T1000 (cell line): ENCODE results near the gene COMMD2.

Source experiments
- DNase-seq: peaks from one replicate; lab custom pipeline; 2025; ENCODE audit warnings: mixed read lengths; lab: John Stamatoyannopoulos, UW

Gene COMMD2

DNA sequence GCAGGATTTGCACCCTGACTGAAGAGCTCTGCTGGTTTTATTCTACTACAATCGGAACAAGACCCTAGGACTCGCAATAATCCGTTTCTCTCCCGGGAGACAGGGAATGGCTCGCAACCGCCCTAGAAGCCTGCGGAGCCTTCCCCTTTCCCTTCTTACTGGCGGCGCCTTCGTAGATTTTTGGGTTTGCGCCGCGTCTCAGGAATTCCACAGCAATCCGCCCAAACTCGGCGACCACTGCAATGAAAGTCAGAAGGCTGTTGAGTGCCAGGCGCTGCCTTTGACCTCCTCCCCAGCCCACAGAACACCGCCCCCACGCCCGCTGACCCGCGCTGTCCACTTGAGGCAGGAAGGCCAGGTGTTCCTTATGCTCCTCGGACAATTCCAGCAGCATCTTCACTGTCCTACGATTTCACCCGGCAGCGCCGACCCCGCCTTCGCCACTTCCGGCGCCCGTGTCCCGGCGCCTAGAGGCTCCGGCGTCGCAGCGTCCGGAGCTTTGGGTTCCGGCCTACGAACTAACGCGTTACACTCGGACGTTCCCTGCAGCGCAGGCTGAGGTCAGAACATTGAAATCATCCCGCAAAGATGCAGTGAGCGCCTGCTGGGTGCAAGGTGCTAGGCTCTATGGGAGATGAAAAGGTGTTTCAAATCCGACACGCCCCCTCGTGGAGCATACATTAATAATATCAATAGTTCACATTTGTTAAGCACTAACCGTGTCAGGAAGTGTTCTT, at the start of gene COMMD2:
TSS of gene COMMD2 (minus strand) at position 439 of the 737 bp plus-strand sequence. CDS start at position 394, 45 bp downstream.
- peak; percentile 60 for DNase-seq

DNA sequence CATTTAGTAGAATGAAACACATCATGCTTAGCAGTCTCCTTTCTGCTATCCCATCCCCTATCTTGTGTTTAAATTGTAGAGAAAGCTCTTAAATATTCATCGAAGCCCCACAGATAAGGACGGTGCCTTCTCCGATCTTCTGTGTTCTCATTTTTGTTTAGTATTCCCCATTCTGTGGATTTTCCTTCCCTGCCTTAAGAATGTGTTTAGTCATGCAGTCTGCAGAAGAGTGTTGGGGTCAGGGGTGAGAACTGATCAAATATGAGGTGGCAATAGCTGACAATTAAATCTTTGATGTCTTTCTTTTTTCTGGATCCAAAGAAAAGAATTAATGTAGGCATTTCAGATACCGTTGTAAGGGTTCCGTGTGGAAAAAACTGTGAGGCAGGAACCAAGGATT, 49.4 kb upstream of the COMMD2 start:
- no peak for DNase-seq

DNA sequence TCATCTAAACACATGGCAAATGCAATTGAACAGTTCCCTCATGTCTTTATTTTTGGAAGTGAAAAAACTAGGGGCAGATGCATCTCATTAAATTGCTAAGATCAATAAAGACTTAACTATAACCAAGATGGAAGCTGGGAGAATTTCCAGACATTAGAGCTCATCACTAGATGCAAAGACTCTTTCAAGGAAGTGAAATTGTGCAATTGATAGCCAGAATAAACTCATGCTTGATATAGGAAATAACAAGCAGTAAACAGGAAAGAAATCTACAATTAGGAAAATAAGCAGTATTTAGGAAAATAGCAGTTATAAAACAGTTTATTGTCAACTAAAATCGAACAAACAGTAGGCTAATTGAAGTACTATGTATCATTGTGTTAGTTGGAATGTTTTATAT, 48.9 kb upstream of the COMMD2 start:
- no peak for DNase-seq

DNA sequence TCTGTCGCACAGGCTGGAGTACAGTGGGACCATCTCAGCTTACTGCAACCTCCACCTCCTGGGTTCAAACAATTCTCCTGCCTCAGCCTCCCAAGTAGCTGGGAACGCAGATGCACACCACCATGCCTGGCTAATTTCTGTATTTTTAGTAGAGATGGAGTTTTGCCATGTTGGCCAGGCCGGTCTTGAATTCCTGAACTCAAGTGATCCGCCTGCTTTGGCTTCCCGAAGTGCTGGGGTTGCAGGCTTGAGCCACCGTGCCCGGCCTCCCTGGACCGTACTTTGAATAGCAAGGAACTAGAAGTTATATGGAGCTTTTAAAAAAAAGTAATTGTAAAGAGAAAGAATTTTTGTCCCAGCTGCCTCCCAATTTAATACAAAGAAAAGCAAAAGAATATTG, 48.4 kb upstream of the COMMD2 start:
- DNase-seq = no peak

DNA sequence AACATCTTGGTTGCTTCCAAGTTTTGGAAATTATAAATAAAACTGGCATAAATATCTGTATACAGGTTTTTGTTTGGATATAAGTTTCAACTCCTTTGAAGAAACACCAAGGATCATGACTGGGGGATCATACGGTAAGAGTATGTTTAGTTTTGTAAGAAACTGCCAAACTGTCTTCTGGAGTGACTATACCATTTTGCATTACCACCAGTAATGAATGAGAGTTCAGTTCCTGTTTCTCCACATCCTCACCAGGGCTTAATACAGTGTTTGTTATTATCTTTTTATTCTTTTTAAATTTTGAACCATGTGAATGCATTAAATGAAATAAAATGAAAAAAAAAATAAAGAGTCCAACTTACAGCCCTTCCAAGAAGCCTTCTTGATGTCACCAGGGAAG, 43.7 kb upstream of the COMMD2 start:
- DNase-seq = no peak

DNA sequence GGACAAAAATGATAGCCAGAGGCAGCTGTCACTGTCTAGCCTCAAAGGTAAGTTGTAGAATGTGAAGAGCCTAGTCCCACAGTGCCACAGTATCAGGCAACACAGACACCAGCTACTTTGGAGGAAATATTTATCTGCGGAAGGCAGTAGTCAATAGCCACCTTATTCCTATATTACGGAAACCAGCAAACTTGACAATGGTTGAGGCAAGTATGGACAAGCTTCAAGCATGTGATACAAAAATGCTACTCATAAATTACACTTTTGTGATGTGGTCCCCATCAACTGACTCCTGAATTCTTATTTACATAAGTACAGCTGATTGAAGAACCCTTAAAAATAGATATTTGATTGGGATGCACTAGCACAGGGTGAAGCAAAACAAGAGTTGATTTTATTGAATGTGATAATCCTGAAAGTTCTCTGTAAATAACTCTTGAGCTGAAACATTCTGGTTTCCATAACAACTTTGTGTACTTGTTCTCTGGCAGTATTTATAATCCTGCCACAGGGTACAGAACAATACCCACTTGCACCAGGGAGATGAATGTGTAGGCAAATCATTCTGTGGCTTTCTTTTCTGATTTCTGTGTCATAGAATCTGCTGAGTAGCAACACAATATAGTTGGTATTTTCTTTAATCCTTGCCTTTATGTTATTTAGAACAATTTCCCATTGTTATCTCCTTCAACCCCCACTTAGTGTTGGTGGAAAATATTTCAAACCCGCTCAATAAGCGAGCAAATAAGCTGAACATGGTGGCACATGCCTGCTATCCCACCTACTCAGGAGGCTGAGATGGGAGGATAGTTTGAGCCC, 40.4 kb upstream of the COMMD2 start, which contains the start of gene ANKUB1:
TSS of gene ANKUB1 (minus strand) at position 103 of the 819 bp plus-strand sequence. CDS start 188 bp downstream, outside the sequence.
- DNase-seq = no peak

DNA sequence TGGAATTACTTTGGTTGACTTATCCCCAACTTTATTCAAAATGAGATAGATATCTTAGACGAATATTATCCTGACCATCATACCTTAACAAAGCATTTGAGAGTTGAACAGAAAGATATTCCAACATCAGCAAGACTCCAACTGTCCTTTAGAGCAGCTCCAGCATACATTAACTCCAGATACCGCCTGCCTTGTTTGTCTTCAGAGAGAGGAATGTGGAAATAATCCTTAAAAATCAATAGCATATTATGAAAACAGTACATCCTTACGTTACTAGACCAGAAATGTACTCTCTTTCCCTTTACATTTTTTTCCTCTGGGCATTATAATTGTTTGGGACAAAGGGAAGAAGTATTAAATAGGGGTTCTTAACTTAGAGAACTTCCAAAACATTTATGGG, 38.4 kb upstream of the COMMD2 start:
- DNase-seq = no peak

DNA sequence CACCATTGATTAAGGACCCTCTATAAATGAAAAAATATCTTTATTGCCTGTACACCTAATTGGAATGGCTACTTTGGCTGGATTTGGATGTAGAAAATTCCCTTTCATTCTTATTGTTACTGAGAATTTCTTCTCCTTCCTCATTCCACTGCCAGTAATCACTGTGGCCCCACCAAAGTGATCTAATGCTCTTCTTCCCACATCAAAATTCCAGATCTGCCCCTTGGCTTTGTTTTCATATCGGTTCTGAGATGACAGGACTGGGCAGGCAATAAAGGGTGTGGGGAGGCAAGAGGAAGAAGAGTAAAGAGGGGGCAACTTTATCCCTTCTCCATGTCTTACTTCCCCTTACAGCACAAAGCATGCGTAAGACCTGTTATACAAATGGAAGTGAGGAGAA, 38.0 kb upstream of the COMMD2 start:
- DNase-seq = no peak

DNA sequence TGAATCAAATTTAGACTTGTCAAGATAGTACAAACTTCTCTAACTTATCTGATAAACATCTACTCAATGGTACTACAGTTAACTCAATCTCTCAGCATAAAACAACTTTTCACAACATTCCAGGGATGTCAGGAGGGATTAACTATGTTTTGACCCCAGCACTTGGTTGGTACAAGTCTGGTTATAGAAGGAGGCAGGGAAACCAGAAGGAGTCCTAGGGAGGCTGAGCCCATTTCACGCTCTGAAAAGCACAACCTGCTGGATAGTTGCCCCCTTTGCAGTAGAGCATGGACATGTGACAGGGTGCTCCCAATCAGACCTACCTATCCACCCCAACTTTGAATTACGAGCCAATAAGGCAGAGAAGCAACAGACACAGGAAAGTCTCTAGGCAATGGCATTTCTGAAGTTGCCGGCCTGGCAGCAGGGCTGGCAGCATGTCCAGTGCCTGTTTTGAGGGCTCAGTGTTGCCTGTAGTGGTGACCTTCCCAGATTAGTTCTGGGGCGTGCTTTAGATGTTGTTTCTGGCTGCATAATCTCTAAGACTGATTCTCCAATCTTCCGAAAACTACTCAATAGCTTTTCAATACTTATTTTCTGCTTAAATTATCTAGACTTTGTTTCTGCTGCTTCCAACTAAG, 31.9 kb upstream of the COMMD2 start:
- no peak for DNase-seq

DNA sequence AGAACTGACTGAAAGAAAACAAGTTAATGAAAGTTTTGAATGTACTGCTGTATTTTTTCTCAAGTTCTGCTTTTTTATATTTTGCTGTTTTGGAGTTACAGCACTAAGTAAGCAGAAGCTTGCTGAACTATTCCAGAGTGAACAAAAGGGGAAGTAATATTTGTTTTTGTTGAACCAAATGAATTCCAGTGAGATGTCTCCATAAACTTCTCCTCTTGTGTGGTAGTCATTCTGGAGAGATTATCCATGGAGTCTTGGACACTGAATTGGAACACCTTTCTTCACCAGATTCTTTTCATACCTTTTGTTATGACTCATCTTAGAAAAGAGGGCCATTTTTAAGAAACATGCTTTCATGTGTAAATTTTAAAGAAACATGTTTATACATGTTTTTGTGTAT, 31.3 kb upstream of the COMMD2 start:
- no peak for DNase-seq

DNA sequence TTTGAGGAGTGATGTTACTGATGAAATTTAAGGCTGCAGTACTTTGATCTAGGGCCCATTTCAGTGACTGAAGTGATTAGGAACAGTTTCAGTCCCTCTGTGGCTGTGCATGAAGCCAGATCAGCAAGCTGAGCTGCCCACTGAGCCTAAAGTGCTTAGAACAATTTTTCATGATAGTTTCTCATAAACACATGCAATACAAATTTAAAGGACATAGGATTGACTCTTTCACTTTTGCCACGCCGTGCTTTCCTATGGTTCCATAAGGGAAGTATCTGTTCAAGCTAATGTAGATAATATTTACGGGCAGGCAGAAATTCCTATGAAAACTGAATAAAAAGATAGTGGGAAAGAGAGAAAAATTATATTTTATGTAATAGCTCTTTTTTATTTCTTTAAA, 29.5 kb upstream of the COMMD2 start:
- DNase-seq = no peak

DNA sequence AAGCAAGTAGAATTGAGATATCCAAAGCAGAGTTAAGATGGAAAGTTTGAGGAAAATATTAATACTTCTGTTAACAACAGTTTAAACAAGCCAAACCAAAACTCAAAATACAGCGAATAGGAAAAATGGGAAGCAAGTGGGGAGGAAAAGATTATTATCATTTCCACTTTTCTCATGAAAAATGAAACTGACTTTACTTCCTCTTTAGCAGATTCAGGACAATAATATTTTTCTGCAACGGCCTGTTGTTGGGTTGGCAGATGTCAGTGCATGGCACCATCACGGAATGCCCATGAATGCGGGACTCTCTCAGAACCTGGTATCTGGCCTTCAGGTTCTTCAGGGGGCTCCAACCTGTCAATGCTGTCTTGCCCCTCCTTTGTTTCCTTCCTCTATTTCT, 28.9 kb upstream of the COMMD2 start:
- DNase-seq = no peak

DNA sequence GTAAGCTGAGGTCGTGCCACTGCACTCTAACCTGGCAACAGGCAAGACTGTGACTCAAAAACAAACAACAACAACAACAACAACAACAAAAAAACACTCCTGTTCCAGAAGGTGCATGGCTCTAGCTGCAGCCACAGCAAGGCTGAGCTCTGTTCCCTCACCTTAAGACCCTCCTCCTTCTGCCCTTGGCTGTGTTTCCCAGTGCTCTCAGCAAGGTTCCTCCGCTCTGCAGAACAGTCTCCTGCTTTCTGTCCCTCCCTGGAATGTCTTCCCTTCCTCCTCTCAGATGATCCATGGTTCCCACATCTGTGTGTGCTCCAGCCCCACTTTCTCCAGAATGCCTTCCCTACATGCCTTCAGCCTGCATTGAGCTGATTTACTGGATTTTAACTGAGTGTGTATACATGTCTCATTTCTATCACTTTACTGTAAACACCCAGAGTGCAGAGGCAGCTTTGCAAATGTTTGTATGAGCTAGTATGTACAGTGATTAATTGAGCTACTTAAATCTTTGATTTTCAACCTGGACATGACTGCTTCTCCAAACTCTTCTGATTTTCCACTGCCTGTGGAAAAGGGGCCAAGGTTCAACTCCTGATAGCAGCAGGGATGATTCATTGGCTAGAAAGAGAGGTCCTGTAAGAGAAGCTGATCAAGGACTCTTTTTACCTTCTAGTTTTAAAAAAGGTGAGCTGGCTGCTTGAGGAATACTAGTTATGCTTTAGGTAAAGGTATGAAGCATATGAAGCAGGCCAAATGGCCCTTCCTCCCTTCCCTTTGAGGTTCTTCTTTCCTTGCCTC, 25.3 kb upstream of the COMMD2 start:
- no peak for DNase-seq

DNA sequence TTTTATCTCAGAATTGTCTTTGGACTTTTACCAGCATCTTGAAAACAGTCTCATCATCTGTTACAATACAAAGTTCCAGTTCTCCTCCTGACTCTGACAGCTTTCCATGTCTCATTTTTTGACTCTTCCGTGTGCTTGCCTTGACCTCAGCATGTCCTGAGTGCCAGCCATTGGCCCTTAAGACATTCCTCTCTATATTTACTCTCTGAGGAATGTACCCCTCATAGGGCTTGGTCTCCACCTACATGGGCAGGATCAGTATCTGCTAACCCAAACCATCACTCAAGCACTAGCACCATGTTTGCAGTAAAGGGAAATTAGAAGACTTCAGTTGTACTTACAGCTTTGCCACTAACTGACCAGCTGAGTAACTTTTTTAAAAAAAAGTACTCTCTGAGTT, 23.9 kb upstream of the COMMD2 start:
- no peak for DNase-seq

DNA sequence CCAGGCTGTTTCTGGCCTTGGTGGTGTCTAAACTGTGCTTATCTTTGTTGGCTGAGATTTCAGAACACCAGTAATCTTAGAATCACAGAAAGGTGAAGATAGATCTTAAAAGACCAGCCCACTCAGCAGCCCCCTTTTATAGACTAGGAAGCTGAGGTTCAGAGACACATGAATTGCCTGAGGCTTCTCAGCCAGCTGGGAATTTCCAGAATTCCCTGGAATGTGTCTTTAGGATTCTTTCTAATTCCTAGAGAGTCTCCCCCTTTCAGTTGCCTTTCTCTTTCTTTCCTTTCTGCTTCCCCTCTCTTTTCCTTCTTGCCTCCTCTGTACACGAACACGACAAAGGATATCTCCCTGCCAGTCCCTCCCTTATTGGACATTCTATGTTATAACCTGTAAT, 20.6 kb upstream of the COMMD2 start:
- DNase-seq = no peak

DNA sequence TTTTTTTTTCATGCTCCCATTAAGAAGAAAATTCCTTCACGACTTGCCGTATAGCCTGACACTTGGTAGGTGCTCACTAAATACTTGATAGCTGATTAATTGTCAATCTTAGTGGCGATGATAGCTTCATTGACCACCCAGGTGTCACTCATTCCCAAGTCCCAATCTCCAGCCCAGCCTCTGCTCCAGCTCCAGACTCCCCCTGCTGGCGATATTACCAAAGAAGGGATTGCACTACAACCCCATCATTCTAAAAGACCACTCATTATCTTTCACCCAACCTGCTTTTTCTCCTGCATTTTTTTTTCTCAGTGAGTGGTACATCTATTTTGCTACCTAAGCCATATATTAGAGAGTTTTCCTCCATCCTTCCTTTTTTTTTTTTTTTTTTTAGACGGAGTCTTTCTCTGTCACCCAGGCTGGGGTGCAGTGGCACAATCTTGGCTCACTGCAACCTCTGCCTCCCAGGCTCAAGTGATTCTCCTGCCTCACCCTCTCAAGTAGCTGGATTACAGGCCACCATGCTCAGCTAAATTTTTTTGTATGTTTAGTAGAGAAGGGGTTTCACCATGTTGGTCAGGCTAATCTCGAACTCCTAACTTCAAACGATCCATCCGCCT, 19.5 kb upstream of the COMMD2 start:
- no peak for DNase-seq

DNA sequence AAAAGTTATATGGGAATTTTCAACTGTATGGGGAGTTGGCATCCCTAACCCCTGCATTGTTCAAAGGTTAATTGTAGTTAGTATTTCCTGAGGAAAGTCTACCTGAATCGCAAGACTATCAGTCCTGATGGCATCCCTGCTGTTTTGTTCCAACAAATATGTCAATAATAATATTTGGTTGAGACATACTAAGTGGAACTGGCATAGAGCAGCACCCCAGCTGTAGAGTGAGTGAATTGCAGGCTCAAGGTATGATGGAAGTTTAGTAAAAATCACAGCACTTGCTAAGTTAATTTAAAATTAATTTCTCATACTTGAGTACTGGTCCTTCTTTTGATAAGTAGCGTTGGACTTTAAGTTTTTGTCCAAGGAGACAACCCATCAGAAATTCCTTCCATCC, 18.0 kb upstream of the COMMD2 start:
- DNase-seq = no peak

DNA sequence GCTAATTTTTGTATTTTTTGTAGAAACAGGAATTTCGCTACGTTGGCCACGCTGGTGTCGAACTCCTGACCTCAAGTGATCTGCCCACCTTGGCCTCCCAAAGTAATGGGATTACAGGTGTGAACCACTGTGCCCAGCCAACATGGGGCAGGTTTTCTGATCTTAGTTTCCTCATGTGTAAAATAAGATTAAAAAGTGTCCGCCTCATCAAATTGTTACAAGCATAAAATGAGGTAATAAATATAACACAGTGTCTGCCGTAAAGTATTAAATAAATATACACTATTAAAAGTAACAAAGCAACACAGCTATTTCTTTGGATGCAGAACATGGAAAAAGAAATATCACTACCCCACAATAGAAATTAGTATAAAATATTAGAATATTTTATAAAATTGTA, 16.4 kb upstream of the COMMD2 start:
- DNase-seq = no peak

DNA sequence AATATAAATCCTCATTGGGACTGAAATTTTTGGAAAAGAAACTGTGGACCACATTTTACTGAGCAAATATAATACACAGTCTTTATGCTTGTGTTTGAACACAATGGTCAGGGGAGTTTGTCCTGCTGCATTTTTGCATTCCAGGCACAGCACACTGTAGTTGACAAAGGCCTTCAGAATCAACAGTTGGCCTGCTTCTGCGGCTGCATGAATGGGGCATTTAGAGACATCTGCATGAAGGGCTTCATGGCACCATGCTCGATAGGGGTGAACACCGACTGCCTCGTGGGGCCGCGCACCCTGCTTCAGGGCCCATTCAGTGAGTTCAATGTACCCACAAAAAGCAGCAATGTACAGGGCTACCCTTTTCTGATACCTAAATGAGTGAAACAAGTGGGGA, 15.4 kb upstream of the COMMD2 start:
- no peak for DNase-seq

DNA sequence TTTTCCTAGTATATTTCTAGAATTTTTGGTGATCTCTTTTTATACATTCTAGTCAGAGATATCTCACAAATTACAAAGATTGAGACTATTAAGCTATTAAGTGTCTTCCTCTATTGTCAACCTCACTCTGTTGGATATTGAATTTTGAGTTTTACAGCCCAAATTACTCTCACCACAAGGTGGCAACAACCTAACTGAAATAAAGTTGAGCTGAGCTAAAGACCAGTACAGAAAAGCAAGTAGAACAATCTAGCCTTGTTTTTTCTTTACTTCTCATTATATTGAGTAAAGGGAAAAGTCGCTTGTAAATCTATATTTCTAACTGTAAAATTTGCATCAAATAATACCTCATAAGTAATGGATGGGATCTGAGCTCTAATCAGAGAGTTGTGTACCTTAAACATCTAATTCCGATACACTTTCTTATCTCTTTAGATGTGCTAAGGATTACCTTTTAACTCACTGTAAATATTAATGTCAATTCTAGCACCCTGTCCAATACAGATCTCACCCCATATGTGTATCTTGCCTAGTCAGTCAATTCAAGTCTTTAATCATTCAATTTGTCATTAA, 13.6 kb upstream of the COMMD2 start:
- DNase-seq = no peak

DNA sequence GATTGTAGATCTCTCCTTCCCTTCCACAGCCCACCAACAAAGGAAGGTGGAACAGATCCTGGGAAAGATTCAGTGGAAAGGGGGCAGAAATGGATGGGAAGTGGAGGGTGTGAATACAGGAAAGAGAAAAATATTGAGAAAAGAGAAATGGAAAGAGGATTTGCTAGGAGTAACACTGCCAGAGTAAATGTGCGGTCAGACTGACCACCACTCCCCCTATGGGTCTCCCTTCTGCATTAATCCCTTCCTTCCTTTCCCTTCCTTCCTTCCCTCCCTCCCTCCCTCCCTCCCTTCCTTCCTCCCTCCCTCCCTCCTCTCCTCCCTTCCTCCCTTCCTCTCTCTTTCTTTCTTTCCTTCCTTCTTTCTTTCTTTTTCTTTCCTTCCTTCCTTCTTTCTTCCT, 12.0 kb upstream of the COMMD2 start:
- DNase-seq = no peak
